Fibroblast of skin of left biceps (primary cell): Measurements from ENCODE around the gene ABO.
"Not testable (repeated sequence)": the region's sequence is repeated elsewhere in the genome, so short reads cannot be mapped to it uniquely, and the experiment has no call there.

ENCODE experiments used
- DNase-seq, 2 experiments: peaks; one replicate each; pipeline ENCODE4 v3.0.0-alpha.2; 2013; ENCODE audit warnings: low read depth in 2 of 2

Gene ABO

DNA sequence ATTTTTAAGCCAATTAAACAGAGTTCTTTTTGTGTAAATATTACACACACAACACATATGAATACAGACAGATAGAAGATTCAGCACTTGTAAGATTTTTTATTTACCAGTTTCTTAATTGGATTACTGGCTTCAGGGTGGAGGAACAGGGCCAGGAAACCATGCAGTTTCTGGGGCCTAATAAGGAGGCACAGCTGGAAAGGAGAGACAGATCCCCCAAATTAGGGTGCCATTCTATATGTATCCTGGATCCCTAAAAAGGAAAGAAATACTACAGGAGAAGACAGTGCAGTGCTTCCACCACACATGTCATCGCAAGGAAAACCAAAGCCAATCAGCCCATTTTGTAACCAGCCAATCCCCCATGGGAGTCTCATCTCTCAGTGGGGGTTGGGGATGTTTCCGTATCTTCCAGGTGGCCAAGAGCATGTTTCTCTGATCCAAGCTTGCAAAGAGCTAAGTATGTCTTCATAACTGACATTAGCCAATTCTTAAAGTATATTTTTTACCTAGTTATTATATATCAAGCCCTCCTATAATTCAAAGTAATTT, 15.8 kb upstream of the ABO start:
- DNase-seq, result no peak

- DNase-seq, result no peak
Measured at GRCh38 chr9:133286523-133286922, 11.5 kb upstream of the ABO start.

GRCh38 chr9:133285252-133285775, 10.3 kb upstream of the ABO start:
- DNase-seq, result no peak

DNA sequence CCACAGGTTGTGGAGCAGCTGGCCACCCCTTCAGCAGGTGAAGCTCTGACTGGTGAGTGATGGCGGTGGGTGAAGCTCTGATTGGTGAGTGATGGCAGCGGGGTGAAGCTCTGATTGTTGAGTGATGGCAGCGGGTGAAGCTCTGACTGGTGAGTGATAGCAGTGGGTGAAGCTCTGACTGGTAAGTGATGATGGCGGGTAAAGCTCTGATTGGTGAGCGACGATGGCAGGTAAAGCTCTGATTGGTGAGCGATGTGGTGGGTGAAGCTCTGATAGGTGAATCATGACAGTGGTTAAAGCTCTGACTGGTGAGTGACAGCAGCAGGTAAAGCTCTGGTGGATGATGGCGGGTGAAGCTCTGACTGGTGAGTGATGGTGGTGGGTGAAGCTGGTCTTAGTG, 9.4 kb upstream of the ABO start:
- no peak for DNase-seq

DNA sequence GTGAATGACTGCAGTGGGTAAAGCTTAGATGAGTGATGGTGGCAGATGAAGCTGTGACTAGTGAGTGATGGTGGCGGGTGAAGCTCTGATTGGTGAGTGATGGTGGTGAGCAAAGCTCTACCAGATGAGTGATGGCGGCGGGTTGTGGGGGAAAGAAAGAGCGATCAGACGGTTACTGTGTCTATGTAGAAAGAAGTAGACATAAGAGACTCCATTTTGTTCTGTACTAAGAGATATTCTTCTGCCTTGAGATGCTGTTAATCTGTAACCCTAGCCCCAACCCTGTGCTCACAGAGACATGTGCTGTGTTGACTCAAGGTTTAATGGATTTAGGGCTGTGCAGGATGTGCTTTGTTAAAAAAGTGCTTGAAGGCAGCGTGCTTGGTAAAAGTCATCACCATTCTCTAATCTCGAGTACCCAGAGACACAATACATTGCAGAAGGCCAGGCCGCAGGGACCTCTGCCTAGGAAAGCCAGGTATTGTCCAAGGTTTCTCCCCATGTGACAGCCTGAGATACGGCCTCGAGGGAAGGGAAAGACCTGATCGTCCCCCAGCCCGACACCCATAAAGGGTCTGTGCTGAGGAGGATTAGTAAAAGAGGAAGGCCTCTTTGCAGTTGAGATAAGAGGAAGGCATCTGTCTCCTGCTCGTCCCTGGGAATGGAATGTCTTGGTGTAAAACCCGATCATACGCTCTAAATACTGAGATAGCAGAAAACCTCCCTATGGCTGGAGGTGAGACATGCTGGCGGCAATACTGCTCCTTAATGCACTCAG, 8.4 kb upstream of the ABO start:
- DNase-seq, result not testable (repeated sequence)

DNA sequence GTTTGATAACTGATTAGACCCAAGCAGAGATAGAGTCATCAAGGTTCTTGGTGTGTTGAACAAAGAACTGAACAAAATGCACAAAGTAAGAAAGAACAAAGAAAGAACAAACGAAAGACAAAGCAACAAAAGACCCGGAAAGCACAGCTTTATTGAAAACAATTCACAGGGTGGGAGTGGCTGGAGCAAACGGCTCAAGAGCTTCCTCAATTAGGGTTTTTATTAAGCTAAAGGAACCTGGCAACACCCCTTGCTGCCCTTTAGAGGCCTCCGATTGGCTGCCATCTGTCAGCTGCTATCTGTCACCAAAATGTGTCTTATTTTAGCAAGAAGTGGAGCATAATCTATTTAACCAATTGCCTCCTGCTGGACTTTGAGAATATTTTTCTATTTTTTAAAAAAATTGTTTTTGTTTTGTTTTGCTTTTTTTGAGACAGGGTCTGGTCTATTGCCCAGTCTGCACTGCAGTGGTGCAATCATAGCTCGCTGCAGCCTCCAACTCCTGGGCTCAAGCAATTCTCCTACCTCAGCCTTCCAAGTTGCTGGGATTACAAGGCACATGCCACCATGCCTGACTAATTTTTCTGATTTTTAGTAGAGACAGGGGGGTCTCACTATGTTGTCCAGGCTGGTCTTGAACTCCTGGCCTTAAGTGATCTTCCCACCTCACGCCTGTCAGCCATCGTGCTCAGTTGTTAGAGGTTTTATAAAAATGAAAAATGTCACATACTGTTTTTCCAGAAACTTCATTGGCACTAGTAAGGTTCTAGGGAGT, 7.7 kb upstream of the ABO start:
- DNase-seq, result no peak

- DNase-seq, result no peak
Measured at GRCh38 chr9:133280392-133280791, 5.4 kb upstream of the ABO start.

- no peak for DNase-seq
Measured at GRCh38 chr9:133278161-133279114, 3.4 kb upstream of the ABO start.

- no peak for DNase-seq
Measured at GRCh38 chr9:133277467-133277866, 2.5 kb upstream of the ABO start.

DNA sequence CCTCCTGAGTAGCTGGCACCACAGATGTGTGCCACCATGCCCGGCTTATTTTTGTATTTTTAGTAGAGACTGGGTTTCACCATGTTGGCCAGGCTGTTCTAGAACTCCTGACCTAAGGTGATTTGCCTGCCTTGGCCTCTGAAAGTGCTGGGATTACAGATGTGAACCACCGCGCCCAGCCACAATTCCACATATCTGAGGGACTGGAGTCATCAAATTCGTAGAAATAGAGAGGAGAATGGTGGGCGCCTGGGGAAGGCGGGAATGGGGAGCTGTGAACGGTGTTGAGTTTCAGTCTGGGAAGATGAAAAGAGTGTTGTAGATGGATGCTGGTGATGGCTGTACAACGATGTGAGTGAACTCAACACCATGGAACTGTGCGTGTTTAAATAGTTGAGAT, 1.9 kb upstream of the ABO start:
- no peak for DNase-seq

GRCh38 chr9:133276001-133276884, 1.2 kb upstream of the ABO start:
- DNase-seq, result no peak

DNA sequence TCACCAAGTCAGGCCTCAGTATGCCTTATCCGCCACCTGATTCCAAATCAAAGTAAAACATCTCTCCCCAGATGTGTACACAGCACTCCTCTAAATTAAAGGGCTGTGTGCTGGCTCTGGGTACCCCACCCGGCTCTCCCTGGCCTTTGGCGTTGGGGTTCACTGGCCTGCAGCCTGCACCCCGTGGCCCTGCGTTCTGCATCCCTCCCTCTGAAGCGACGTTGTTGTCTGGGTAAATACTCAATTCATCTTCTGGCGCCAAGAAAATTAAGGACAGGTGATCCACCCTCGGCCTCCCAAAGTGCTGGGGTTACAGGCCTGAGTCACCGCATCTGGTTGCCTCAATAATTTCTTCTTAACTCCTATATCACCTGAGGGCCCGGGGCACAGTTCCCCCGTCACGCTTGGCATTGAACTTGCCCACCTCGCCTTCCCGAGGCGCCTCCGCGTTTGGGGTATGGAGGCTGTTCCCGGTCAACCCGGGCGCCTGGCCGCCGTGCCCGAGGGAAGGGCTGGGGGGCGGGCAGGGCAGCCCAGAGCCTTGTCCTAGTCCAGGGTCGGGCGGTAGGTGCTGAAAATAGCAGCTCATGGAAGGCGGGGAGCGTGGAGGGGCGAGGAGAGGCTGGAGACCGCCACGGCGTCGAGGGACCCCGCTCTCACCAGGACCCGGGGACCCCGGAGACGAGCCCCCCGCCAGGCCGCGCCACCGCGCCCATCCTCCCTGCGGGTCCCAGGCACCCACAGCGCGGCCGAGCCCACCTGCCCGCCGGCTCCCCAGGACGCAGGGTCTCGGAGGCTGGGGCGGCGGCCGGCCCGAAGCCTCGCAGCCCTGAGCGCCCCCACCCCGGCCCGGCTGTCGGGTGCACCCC, 531 bp downstream of the ABO start:
- no peak for DNase-seq

DNA sequence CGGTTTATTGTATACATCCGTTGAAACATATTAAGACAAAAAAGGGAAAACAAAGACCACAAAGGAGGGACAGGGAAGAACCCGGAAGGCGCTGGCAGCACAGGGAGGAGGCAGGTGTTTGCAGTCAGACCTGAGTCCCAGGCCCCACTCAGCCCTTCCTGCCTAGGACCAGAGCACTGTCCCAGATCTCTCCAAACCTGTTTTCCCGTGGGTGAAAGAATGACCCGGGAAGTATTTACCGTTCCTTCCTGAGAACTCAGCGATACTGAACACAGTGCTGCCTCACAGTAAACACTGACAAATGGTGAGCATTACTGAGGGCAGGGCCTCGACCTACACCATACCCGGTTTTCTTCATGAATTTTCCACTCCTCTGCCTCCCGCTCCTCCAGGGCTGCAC, 1.2 kb downstream of the ABO start:
- DNase-seq, result no peak

DNA sequence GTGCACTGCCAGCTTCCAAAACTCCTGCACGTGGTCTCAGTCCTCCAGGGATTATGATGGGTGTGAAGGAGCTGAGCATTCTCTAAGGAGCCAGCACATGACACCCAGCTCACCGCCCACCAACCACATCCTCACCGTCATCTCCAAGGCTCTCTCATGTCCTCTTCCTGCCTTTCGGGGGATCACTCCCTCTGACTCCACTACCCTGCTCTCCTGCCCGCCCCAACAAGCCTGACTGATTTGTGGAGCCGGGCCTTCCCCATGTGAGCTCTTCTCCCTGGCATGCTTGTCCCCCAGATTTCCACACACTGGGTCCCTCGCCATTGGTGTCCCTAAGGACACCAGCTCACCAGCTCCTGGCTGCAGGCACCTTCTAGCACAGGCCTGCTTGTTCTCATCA, 1.9 kb downstream of the ABO start:
- DNase-seq, result no peak

DNA sequence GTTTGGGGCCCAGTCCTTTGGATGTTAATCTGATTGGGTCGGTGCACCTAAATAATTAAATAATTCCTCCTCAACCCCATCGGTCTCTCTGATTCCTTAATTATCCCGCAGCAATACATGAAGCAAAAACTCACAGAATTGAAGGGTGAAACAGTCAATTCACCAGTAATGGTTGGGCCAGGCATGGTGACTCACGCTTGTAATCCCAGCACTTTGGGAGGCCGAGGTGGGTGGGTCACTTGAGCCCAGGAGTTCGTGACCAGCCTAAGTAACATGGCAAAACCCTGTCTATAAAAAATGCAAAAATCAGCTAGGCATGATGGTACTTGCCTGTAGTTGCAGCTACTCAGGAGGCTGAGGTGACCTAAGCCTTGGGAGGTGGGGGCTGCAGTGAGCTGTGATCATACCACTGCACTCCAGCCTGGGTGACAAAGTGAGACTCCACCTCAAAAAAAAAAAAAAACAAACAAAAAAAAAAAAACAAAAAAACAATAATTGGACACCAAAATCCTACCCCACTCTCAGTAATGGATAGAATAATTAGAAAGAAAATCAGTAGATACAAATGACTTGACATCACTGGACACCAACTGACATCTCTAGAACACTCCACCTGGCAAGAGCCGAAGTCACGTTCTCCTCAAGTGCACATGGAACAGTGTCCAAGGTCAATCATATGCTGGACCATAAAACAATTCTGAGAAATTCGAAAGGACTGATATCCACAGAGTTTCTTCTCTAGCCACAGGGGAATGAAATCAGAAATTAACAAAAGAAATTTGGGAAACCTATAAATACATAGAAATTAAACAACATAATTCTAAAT, 5.3 kb downstream of the ABO start:
- DNase-seq, result no peak

- not testable (repeated sequence) for DNase-seq
Measured at GRCh38 chr9:133269136-133269535, 5.9 kb downstream of the ABO start.

- no peak for DNase-seq
Measured at GRCh38 chr9:133268335-133269056, 6.5 kb downstream of the ABO start.

DNA sequence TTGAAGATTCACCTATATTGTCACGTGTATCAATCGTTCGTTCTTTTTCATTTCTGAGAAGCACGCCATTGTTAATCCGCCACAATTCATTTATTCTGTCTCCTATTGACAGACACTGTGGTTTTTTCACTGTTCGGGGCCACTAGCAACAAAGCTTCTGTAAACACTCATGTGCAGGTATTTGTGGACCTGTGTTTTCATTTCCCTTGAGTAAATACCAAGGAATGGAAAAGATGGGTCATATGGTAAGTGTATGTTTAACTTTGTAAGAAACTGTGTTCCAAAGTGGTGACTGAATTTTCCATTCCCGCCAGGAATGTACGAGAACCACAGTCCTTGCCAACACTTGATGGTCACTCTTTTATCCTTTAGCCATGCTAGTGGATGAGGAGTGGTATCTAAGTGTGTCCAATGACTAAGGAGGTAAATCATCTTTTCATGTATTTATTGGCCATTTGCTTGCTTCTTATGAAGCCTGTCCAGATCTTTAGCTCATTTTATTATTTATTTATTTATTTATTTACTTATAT, 10.7 kb downstream of the ABO start:
- DNase-seq, result no peak
